Measurements from ENCODE around the gene CD81.

Gene CD81

DNA sequence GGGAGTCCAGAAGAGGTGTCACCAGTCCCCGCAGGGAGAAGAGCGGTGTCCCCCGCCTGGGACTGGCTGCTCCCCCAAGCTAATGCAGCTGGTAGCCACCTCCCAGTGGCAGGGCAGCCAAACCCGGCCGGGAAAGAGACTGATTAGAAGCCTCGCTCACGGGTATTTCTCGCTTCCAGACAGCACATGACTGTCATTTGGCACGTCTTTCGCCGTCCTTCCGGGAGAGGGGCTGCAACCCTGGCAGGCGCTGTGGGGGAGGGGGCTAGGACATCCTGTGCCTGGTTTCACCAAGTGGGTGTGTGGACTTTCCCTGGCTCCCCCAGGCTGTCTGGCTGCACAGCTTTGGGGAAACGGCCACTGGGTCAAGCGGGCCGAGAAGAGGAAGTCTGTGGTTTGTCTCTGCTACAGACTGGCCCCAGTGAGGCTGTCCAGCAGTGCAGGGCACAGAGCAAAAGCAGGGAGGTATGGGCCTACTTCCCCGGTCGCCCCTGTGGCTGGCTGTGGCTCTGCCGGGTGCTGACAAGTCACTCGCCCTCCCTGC, 3.8 kb downstream of the CD81 start:
- Histone ChIP-seq H3K4me3 (ENCODE audit: low read length) (no peak overlapping the region), H3K9ac (ENCODE audit: low read length) (peak overlapping the region; percentile 25), H3K4me1 (ENCODE audit: control insufficient read depth, insufficient read depth, low read length) (peaks cover 75% of the 10 kb centered on the region)

GRCh38 chr11:2381494-2382128, 4.5 kb downstream of the CD81 start:
- no peaks in the 10 kb centered on the region for H3K9me3 ChIP-seq (ENCODE audit: control insufficient read depth, low read length)
- no peak overlapping the region for H3K4me3 ChIP-seq (ENCODE audit: low read length)
- no peaks in the 10 kb centered on the region for H3K36me3 ChIP-seq (ENCODE audit: control insufficient read depth, insufficient read depth, low read length)
- H3K9ac ChIP-seq (ENCODE audit: low read length) = no peak overlapping the region
- H3K27me3 ChIP-seq (ENCODE audit: control insufficient read depth, insufficient read depth, low read length) = no peaks in the 10 kb centered on the region
- H3K4me1 ChIP-seq (ENCODE audit: control insufficient read depth, insufficient read depth, low read length) = peaks cover 71% of the 10 kb centered on the region

More for the DNA sequence above, 3.8 kb downstream of the CD81 start:
- no peaks in the 10 kb centered on the region for H3K27me3 ChIP-seq (ENCODE audit: control insufficient read depth, insufficient read depth, low read length)
- H3K36me3 ChIP-seq (ENCODE audit: control insufficient read depth, insufficient read depth, low read length) = no peaks in the 10 kb centered on the region
- no peaks in the 10 kb centered on the region for H3K9me3 ChIP-seq (ENCODE audit: control insufficient read depth, low read length)

DNA sequence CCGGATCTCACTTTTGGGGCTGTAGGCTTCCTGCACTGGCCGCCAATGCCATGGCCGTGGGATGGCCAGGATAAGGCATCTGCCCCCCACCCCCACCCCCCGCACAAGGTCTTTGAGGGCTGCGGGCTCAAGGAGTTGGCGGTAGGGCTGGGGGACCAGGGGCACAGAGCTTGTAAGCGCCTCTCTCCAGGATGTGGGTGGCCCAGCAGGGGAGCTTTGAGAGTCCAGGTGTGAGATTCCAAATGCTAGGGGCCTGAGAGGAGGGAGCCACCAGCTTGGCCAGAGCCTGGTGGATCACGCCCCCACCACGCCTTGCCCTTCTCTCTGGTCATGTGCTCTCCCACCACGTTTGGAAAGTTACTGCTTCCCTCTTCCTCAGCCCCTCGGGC, 5.0 kb downstream of the CD81 start:
- Histone ChIP-seq H3K9ac (ENCODE audit: low read length) (no peak overlapping the region), H3K9me3 (ENCODE audit: control insufficient read depth, low read length) (no peaks in the 10 kb centered on the region), H3K4me1 (ENCODE audit: control insufficient read depth, insufficient read depth, low read length) (peaks cover 72% of the 10 kb centered on the region), H3K4me3 (ENCODE audit: low read length) (no peak overlapping the region), H3K27me3 (ENCODE audit: control insufficient read depth, insufficient read depth, low read length) (no peaks in the 10 kb centered on the region), H3K36me3 (ENCODE audit: control insufficient read depth, insufficient read depth, low read length) (no peaks in the 10 kb centered on the region)

DNA sequence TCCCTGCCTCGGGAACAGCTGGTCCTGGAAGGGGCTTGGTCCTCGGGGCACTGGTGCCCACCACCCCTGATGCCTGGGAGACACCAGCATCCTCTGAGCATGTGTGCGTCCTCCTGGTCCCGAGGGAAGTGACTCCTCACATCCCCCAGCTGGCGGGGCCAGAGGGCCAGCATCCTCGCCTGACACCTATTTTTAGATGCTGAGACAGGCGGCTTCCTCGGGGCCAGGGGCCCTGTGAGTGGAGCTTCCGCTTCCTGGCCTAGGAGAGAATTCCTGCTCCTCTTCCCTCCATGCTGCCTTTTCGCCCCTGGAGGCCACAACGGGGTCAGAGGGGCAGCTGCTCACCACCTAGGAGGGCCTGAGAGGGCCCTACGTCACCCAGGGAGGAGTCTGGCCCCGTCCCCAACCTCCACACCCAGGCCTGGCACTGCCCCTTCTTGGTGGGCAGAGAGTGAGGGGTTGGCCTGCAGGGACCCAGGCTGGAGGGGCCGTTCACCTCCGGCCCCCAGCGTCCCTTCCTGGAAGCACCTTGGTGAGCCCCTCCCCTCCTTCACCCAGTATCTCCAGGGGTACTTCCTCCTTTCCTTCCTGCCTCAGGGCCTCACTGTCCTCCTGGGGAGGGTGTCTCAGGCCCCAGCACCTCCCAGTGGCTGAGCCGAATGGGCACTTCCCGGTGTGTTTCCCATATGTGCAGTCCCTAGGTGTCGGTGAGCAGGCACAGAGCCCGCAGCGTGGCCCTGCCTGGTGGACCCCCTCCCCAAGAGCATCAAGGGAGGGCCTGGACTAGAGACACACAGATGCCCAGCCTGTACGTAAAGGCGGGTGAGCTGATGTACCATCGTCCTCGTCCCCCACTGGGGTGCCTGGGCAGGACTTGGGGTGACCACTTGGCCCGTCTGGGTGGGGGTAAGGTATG, 6.1 kb downstream of the CD81 start:
- no peaks in the 10 kb centered on the region for H3K36me3 ChIP-seq (ENCODE audit: control insufficient read depth, insufficient read depth, low read length)
- H3K9me3 ChIP-seq (ENCODE audit: control insufficient read depth, low read length) = no peaks in the 10 kb centered on the region
- peaks cover 69% of the 10 kb centered on the region for H3K4me1 ChIP-seq (ENCODE audit: control insufficient read depth, insufficient read depth, low read length)
- no peaks in the 10 kb centered on the region for H3K27me3 ChIP-seq (ENCODE audit: control insufficient read depth, insufficient read depth, low read length)
- H3K9ac ChIP-seq (ENCODE audit: low read length) = peak overlapping the region; percentile 9
- no peak overlapping the region for H3K4me3 ChIP-seq (ENCODE audit: low read length)

DNA sequence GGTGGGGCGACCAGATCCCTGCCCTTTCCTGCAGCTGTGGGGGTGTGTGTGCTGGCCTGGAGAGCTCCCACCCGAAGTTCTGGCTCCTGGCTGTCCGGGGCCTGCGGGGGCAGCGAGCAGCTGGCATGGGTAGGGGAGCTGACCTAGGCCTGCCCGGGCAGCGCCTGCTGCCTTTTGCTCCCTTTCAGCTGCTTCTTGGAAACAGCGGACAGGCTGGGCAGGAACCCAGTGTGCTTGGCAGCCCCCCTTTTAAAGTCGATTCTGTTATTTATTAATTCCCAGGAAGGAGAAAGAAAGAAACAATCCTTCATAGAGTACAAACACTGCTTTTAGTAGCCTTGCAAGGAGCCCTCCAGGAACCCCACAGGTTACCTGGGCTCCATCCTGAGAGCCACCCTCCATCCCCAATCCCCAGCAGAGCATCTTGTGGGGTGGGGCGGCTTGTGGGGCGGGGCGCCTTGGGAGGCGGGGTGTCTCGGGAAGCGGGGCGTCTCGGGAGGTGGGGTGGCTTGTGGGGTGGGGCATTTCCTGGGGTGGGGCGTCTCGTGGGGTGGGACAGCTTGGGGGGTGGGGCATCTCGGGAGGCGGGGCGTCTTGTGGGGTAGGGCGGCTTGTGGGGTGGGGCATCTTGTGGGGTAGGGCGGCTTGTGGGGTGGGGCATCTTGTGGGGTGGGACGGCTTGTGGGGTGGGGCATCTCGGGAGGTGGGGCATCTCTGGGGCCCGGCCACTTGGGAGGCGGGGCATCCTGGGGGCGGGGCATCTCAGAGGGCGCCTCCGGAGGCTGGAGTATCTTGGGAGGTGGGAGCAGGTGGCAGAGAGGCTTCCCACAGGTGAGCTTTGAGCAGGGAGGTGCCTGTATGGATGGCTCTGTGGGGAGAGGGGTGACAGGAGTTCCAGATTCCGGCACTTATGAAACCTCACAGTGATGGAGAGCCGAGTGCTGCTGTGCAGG, 7.0 kb downstream of the CD81 start:
- no peak overlapping the region for H3K4me3 ChIP-seq (ENCODE audit: low read length)
- H3K9ac ChIP-seq (ENCODE audit: low read length) = no peak overlapping the region

GRCh38 chr11:2385156-2386151, 8.3 kb downstream of the CD81 start:
- Histone ChIP-seq H3K4me1 (ENCODE audit: control insufficient read depth, insufficient read depth, low read length) (peaks cover 67% of the 10 kb centered on the region), H3K9me3 (ENCODE audit: control insufficient read depth, low read length) (no peaks in the 10 kb centered on the region), H3K27me3 (ENCODE audit: control insufficient read depth, insufficient read depth, low read length) (no peaks in the 10 kb centered on the region), H3K4me3 (ENCODE audit: low read length) (no peak overlapping the region), H3K36me3 (ENCODE audit: control insufficient read depth, insufficient read depth, low read length) (peaks cover 4% of the 10 kb centered on the region), H3K9ac (ENCODE audit: low read length) (no peak overlapping the region)

More for the DNA sequence above, 7.0 kb downstream of the CD81 start:
- Histone ChIP-seq H3K9me3 (ENCODE audit: control insufficient read depth, low read length) (no peaks in the 10 kb centered on the region), H3K27me3 (ENCODE audit: control insufficient read depth, insufficient read depth, low read length) (no peaks in the 10 kb centered on the region), H3K4me1 (ENCODE audit: control insufficient read depth, insufficient read depth, low read length) (peaks cover 69% of the 10 kb centered on the region), H3K36me3 (ENCODE audit: control insufficient read depth, insufficient read depth, low read length) (peaks cover 4% of the 10 kb centered on the region)

DNA sequence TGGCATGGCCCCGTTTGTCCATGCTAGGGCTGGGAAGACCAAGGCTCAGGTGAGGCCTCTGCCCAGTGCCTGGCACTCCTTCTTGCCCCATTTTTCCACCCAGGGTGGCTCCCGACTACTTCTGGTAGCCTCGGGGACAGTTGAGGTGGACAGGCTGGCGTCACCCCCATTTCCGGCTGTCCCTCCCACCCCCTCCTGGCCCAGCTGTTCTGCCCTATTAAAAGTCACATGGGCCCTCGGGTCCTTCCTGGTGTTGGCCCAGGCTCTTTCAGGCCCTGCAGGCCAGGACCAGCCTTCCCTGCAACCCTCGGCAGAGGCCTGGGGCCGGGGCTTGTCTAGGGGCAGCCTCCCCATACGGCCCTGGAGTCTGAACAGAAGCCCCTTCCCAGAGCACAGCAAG, 9.5 kb downstream of the CD81 start:
- H3K4me3 ChIP-seq (ENCODE audit: low read length) = no peak overlapping the region
- peaks cover 66% of the 10 kb centered on the region for H3K4me1 ChIP-seq (ENCODE audit: control insufficient read depth, insufficient read depth, low read length)
- no peaks in the 10 kb centered on the region for H3K27me3 ChIP-seq (ENCODE audit: control insufficient read depth, insufficient read depth, low read length)
- H3K9ac ChIP-seq (ENCODE audit: low read length) = no peak overlapping the region
- H3K9me3 ChIP-seq (ENCODE audit: control insufficient read depth, low read length) = no peaks in the 10 kb centered on the region
- H3K36me3 ChIP-seq (ENCODE audit: control insufficient read depth, insufficient read depth, low read length) = peaks cover 4% of the 10 kb centered on the region

DNA sequence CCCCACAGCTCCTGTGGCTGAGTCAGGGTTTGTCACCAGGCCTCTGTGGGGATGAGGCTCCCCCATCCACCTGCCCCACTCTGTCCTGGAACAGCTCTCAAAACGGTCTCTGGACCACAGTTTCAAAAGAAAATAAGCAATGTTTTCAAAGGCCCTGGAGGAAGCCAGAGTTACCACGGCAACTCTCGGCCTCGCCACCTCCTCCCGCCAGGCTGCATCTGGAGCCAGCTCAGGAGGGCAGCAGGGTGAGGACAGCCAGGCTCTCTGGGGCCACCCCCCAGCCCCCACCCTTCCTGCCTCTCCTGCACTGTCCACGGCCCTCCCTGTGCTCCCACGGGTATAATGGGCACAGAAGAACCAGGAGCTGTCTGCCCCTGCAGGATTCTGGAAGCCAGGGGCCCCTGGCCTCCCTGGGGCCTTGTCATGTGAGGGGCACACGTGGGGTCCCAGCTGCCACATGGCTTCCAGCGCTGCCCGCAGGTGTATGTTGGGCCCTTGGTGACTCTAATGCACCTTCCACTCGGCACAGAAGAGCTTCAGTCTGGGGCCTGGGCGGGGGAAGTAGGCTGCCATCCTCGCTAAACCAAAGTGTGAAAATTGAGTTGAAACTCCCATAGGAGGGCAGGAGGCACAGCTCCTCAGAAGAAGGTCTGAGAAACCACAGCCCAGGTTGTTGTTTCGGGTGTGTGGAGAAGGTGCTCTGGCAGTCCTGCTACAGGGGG, 10.3 kb downstream of the CD81 start:
- Histone ChIP-seq H3K27me3 (ENCODE audit: control insufficient read depth, insufficient read depth, low read length) (no peaks in the 10 kb centered on the region), H3K36me3 (ENCODE audit: control insufficient read depth, insufficient read depth, low read length) (peaks cover 4% of the 10 kb centered on the region), H3K9ac (ENCODE audit: low read length) (no peak overlapping the region), H3K4me1 (ENCODE audit: control insufficient read depth, insufficient read depth, low read length) (peaks cover 58% of the 10 kb centered on the region), H3K4me3 (ENCODE audit: low read length) (no peak overlapping the region), H3K9me3 (ENCODE audit: control insufficient read depth, low read length) (no peaks in the 10 kb centered on the region)

GRCh38 chr11:2388431-2389376, 11.6 kb downstream of the CD81 start:
- no peak overlapping the region for H3K9ac ChIP-seq (ENCODE audit: low read length)

More at GRCh38 chr11:2388431-2389376, 11.6 kb downstream of the CD81 start:
- no peaks in the 10 kb centered on the region for H3K9me3 ChIP-seq (ENCODE audit: control insufficient read depth, low read length)
- H3K4me1 ChIP-seq (ENCODE audit: control insufficient read depth, insufficient read depth, low read length) = peaks cover 45% of the 10 kb centered on the region
- H3K4me3 ChIP-seq (ENCODE audit: low read length) = no peak overlapping the region
- H3K36me3 ChIP-seq (ENCODE audit: control insufficient read depth, insufficient read depth, low read length) = peaks cover 4% of the 10 kb centered on the region
- H3K27me3 ChIP-seq (ENCODE audit: control insufficient read depth, insufficient read depth, low read length) = no peaks in the 10 kb centered on the region

All from mucosa of stomach (tissue), 1 donor.